ENCODE data around the gene TCF25. TPM values are rescaled to one million over a fixed set of nuclear protein-coding genes. Genes with fewer than 3 reads are reported as not detected.

TCF25 gene
- total RNA-seq, 1 experiment from 2014 or later, result 345 TPM

DNA sequence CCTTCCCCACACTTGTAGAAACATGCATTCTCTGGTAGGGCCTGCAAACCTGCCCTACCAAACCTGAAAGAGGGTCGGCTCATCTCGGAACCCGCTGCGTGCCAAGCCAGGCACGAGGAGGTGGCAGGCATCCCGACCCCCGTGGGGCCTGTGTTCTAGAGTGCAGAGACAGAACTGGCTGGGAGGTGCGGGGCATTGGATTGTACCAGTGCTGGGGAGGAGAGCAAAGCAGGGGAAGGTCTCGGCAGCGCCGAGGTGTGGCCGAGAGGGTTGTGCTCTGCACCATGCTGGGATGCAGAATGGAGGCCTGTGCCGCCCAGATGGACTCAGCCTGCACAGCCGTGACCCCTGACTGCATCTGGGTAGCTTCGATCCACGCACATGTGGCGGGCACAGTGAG is 27.5 kb downstream of the TCF25 start (continued):
- no peak for TF ChIP-seq FOSL1 (IDR thresholded peaks at IDR 0.05; ENCODE audit: low read depth)
- TF ChIP-seq SP1 (IDR thresholded peaks at IDR 0.05; ENCODE audit: low read depth), result no peak
- no peak for TF ChIP-seq ZFX (IDR thresholded peaks at IDR 0.05)
- no peak for TF ChIP-seq CEBPB (IDR thresholded peaks at IDR 0.05; ENCODE audit: low read depth)
- TF ChIP-seq YY1 (IDR thresholded peaks at IDR 0.05; ENCODE audit: extremely low read depth, insufficient replicate concordance, low read depth, low read length), result no peak

DNA sequence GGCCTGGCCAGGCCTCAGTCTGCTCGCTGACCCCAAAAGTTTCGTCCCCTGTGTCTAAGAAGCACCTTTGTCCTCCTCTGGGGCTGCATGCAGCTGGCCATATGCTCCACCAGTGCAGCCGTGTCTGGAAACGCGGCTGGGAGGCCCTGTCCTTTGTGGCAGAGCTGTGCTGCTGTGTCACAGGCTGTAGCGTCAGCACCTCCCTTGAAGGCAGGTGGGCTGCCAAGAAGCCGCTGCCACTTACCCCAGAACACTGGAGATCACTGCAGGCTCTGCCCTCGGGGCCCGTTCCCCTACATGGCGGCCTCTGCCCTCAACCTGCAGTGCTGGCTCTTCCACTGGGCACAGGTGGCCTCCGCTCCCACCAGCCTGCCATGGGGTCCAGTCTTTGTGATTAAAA is 29.6 kb downstream of the TCF25 start:
- ChIA-PET POLR2A (no interaction called here), CTCF (no interaction called here), RAD21 (ENCODE audit: low non-redundant PET in 1 of 2, low total read pairs in 2 of 2, uncharacterized antibody in 2 of 2, unreplicated experiment in 2 of 2) (no interaction called here)
- TF ChIP-seq, protein P1, sequence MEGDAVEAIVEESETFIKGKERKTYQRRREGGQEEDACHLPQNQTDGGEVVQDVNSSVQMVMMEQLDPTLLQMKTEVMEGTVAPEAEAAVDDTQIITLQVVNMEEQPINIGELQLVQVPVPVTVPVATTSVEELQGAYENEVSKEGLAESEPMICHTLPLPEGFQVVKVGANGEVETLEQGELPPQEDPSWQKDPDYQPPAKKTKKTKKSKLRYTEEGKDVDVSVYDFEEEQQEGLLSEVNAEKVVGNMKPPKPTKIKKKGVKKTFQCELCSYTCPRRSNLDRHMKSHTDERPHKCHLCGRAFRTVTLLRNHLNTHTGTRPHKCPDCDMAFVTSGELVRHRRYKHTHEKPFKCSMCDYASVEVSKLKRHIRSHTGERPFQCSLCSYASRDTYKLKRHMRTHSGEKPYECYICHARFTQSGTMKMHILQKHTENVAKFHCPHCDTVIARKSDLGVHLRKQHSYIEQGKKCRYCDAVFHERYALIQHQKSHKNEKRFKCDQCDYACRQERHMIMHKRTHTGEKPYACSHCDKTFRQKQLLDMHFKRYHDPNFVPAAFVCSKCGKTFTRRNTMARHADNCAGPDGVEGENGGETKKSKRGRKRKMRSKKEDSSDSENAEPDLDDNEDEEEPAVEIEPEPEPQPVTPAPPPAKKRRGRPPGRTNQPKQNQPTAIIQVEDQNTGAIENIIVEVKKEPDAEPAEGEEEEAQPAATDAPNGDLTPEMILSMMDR (IDR thresholded peaks at IDR 0.05 in 2 of 3, conservative IDR thresholded peaks at IDR 0.05 in 1 of 3; ENCODE audit: borderline replicate concordance in 1 of 3, insufficient read depth in 1 of 3, low read depth in 2 of 3, low read length in 2 of 3), result no peak
- no peak for TF ChIP-seq YY1 (IDR thresholded peaks at IDR 0.05; ENCODE audit: extremely low read depth, insufficient replicate concordance, low read depth, low read length)
- no peak overlapping the region for H3K4me3 ChIP-seq (replicated peaks in 1 of 2; ENCODE audit: low read depth in 1 of 2, low read length in 2 of 2)
- no peaks in the 10 kb centered on the region for H3K4me1 ChIP-seq (ENCODE audit: control insufficient read depth in 1 of 2, insufficient read depth in 2 of 2, low read length in 2 of 2)
- H3K36me3 ChIP-seq (ENCODE audit: control insufficient read depth in 1 of 2, insufficient read depth in 2 of 2, low read length in 2 of 2), result peaks cover 30 to 43% of the 10 kb centered on the region in 2 experiments; a peak in 3 of 4 replicates
- no peaks in the 10 kb centered on the region for H4K20me1 ChIP-seq (ENCODE audit: insufficient read depth)
- intact Hi-C loops (cut with micrococcal nuclease), result no loop called here
- H3K27me3 ChIP-seq (ENCODE audit: insufficient read depth, low read length), result no peaks in the 10 kb centered on the region
- no TSS peak for BruUV-seq (replicated peaks)
- H3K79me2 ChIP-seq (ENCODE audit: insufficient read depth, low read length), result peaks cover 3% of the 10 kb centered on the region; the same call in 1 of the 2 replicates
- ATAC-seq (no peak), DNase-seq (ENCODE audit: low read depth, low spot score) (no peak)
- no peak overlapping the region for H3K9ac ChIP-seq (ENCODE audit: low read length)
- H3K27ac ChIP-seq (ENCODE audit: low read depth, low read length), result no peak overlapping the region
- no peak overlapping the region for H2AFZ ChIP-seq (ENCODE audit: low read depth, low read length, poor library complexity, severe bottlenecking)
- no peaks in the 10 kb centered on the region for H3K9me3 ChIP-seq (ENCODE audit: control insufficient read depth in 1 of 2, insufficient read depth in 1 of 2, low read depth in 1 of 2, low read length in 2 of 2)
- H3K9me2 ChIP-seq (ENCODE audit: insufficient read depth), result no peaks in the 10 kb centered on the region
- no peak overlapping the region for H3K4me2 ChIP-seq (ENCODE audit: low read length)

All from HCT116 (cell line).